ENCODE measurements around the gene SUOX.

DNA sequence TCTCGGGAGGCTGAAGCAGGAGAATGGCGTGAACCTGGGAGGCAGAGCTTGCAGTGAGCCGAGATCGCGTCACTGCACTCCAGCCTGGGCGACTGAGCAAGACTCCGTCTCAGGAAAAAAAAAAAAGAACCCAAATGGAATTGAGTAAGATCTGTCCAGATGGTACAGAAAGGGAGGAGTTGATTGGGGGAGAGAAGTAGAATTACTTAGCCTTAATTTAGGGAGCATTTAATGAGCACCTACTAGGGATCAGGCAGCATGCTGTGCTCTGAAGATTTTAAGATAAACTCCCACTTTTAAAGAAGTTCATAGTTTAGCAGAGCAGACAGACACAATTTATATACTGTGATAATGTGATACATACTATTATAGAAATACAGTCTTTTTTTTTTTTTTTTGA is 18.7 kb upstream of the SUOX start:
- TF ChIP-seq, protein P1, sequence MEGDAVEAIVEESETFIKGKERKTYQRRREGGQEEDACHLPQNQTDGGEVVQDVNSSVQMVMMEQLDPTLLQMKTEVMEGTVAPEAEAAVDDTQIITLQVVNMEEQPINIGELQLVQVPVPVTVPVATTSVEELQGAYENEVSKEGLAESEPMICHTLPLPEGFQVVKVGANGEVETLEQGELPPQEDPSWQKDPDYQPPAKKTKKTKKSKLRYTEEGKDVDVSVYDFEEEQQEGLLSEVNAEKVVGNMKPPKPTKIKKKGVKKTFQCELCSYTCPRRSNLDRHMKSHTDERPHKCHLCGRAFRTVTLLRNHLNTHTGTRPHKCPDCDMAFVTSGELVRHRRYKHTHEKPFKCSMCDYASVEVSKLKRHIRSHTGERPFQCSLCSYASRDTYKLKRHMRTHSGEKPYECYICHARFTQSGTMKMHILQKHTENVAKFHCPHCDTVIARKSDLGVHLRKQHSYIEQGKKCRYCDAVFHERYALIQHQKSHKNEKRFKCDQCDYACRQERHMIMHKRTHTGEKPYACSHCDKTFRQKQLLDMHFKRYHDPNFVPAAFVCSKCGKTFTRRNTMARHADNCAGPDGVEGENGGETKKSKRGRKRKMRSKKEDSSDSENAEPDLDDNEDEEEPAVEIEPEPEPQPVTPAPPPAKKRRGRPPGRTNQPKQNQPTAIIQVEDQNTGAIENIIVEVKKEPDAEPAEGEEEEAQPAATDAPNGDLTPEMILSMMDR (IDR thresholded peaks at IDR 0.05; ENCODE audit: low read depth, low read length), result no peak
- TF ChIP-seq EZH2phosphoT487 (IDR thresholded peaks at IDR 0.05; ENCODE audit: low read depth), result no peak
